CD4-positive, alpha-beta memory T cell (primary cell): ENCODE data around the gene LDLRAD4. TPM values are rescaled to one million over a fixed set of nuclear protein-coding genes. Genes with fewer than 3 reads are reported as not detected.

ENCODE experiments used
- CTCF ChIA-PET: fragments of 350-600 bp; sonication (Branson Sonifier 250); formaldehyde crosslinking; loops from one replicate; lab custom pipeline; 2021; ENCODE audit warnings: inconsistent platforms; ENCODE audit not compliant: partially characterized antibody; lab: Charles Lee
- POLR2A ChIA-PET: fragments of 350-600 bp; sonication (Branson Sonifier 250); formaldehyde crosslinking; loops from one replicate; lab custom pipeline; 2021; ENCODE audit not compliant: partially characterized antibody; lab: Charles Lee
- DNase-seq, 5 donors: peaks; one replicate each; pipeline versions ENCODE4 v3.0.0 to v3.0.0-alpha.2; 2020 to 2022; ENCODE audit warnings: mixed read lengths in 1 of 5
- H3K27ac ChIP-seq: one replicate; pipeline ENCODE4 v1.7.0; 2013; ENCODE audit warnings: low read depth, low read length
- H3K27me3 ChIP-seq: 2 replicates; pipeline ENCODE4 v1.7.0; 2013; ENCODE audit warnings: mild to moderate bottlenecking, low read length, moderate library complexity; ENCODE audit not compliant: insufficient read depth
- H3K36me3 ChIP-seq: 2 replicates; pipeline ENCODE4 v1.7.0; 2013; ENCODE audit warnings: mild to moderate bottlenecking, low read length, moderate library complexity; ENCODE audit not compliant: insufficient read depth
- H3K4me1 ChIP-seq: 2 replicates; pipeline ENCODE4 v1.7.0; 2013; ENCODE audit warnings: mild to moderate bottlenecking, low read length, moderate library complexity; ENCODE audit not compliant: insufficient read depth
- H3K4me3 ChIP-seq, 2 donors: one replicate each; pipeline ENCODE4 v1.7.0; 2013; ENCODE audit warnings: low read length in 2 of 2, mild to moderate bottlenecking in 1 of 2
- H3K9me3 ChIP-seq, 2 donors: one replicate each; pipeline ENCODE4 v1.7.0; 2013; ENCODE audit warnings: low read length in 2 of 2, control low read depth in 1 of 2; ENCODE audit not compliant: control insufficient read depth in 1 of 2
- H3K27ac Mint-ChIP-seq, 7 donors: one replicate each; pipeline ENCODE4 v1.8.0; 2020 to 2021; ENCODE audit warnings: mixed read lengths in 7 of 7, mild to moderate bottlenecking in 6 of 7, inconsistent platforms in 3 of 7, moderate library complexity in 3 of 7
- H3K27me3 Mint-ChIP-seq, 2 donors: one replicate each; pipeline ENCODE4 v1.8.0; 2020 to 2021; ENCODE audit warnings: mixed read lengths in 2 of 2
- H3K36me3 Mint-ChIP-seq, 2 donors: one replicate each; pipeline ENCODE4 v1.8.0; 2020 to 2021; ENCODE audit warnings: mixed read lengths in 2 of 2, inconsistent platforms in 1 of 2, mild to moderate bottlenecking in 1 of 2
- H3K4me1 Mint-ChIP-seq, 4 donors: one replicate each; pipeline ENCODE4 v1.8.0; 2020 to 2021; ENCODE audit warnings: mixed read lengths in 4 of 4, mild to moderate bottlenecking in 1 of 4
- H3K4me3 Mint-ChIP-seq, 8 donors: one replicate each; pipeline ENCODE4 v1.8.0; 2020 to 2021; ENCODE audit warnings: mixed read lengths in 8 of 8, mild to moderate bottlenecking in 7 of 8, moderate library complexity in 6 of 8, inconsistent platforms in 3 of 8
- H3K9me3 Mint-ChIP-seq, 8 donors: one replicate each; pipeline ENCODE4 v1.8.0; 2020 to 2021; ENCODE audit warnings: mixed read lengths in 8 of 8, mild to moderate bottlenecking in 5 of 8, inconsistent platforms in 3 of 8, moderate library complexity in 1 of 8
- intact Hi-C: fragments of 100-400 bp; cut with micrococcal nuclease; formaldehyde crosslinking; loops from one replicate; pipeline ENCODE4 v1.15.1; 2023
- polyA plus RNA-seq, 2 donors: library from polyadenylated mRNA; unstranded; fragments of 300-500 nt; fragmentation: Illumina TruSeq; gene quantifications; one replicate each; pipeline ENCODE4 v1.2.3, GENCODE V29; 2021
- total RNA-seq, 2 experiments: library from RNA; stranded (reverse); gene quantifications; one replicate each; pipeline ENCODE4 v1.2.3, GENCODE V29; 2021

LDLRAD4 gene
- total and polyA plus RNA-seq, 4 experiments from 2014 or later, result 17.4 to 63.0 (median 36.6) TPM

- Histone ChIP-seq H3K4me1 (peaks cover 88% of the 10 kb centered on the region), H3K9me3 (no peaks in the 10 kb centered on the region), H3K27ac (peak overlapping the region; percentile 76), H3K4me3 (peak overlapping the region; percentile 7 to 41), H3K27me3 (no peaks in the 10 kb centered on the region), H3K36me3 (no peaks in the 10 kb centered on the region)
- peak overlapping the region; percentile 90 to 100 (median 99) for H3K27ac Mint-ChIP-seq
- intact Hi-C loops, result loop anchor here (1.0 to 5.0 kb wide), 6 partner anchors 59 to 350 kb away; partner anchors contain the start of genes FAM210A and RNMT
- H3K4me3 Mint-ChIP-seq, result peak overlapping the region; percentile 37 to 91 (median 78)
- CTCF ChIA-PET, result interaction anchor here (1.0 to 4.1 kb wide), 3 partner anchors 60 to 161 kb away, joined by 3 to 26 read pairs (median 4); no protein-coding TSS in a partner anchor
- H3K9me3 Mint-ChIP-seq, result no peaks in the 10 kb centered on the region
- POLR2A ChIA-PET, result interaction anchor here (0.8 to 8.6 kb wide), 11 partner anchors 11 to 235 kb away, joined by 3 to 97 read pairs (median 8); partner anchors contain the start of gene LDLRAD4
- no peaks in the 10 kb centered on the region for H3K27me3 Mint-ChIP-seq
- DNase-seq, result peak in 4 of 5 donors; percentile 24 to 68 (median 46)
- H3K4me1 Mint-ChIP-seq, result peaks cover 54 to 84% (median 72%) of the 10 kb centered on the region in 4 donors
- H3K36me3 Mint-ChIP-seq, result peaks cover 0 to 5% of the 10 kb centered on the region in 2 donors
Measured at GRCh38 chr18:13377496-13377895, 158.9 kb downstream of the LDLRAD4 start.

DNA sequence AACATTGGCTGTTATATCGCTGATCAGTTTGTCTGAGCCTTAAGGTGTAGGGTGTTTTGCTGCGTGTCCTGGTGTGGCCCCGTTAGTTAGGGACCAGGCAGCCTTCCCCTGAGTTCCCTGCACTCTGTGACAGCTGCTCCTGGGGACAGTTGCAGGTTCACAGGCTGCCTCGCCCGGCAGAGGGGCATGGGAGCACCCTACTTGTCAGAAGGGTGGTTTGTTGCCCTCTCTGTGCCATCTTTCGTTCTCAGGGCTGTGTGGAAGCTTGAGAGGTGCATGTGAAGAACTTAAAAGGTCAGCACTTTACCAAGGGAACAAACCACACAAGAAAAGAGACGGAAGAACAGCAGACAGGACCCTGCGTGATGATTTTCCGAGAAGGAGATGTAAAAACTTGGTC lies 159.6 kb downstream of the LDLRAD4 start:
- CTCF ChIA-PET, result interaction anchor here (1.8 to 4.1 kb wide), 2 partner anchors 86 to 162 kb away, joined by 4 to 26 read pairs; no protein-coding TSS in a partner anchor
- intact Hi-C loops, result loop anchor here (5.0 kb wide), 4 partner anchors 89 to 349 kb away; partner anchors contain the start of genes FAM210A and RNMT
- H3K27ac ChIP-seq, result peak overlapping the region; percentile 76

GRCh38 chr18:13379062-13379865 lies 160.7 kb downstream of the LDLRAD4 start:
- Histone ChIP-seq H3K4me3 (no peak overlapping the region), H3K36me3 (no peaks in the 10 kb centered on the region), H3K9me3 (no peaks in the 10 kb centered on the region), H3K27ac (peak overlapping the region; percentile 76), H3K27me3 (no peaks in the 10 kb centered on the region), H3K4me1 (peaks cover 93% of the 10 kb centered on the region)
- Mint-ChIP-seq H3K36me3 (peaks cover 0 to 6% of the 10 kb centered on the region in 2 donors), H3K9me3 (no peaks in the 10 kb centered on the region), H3K27me3 (no peaks in the 10 kb centered on the region), H3K4me1 (peaks cover 62 to 91% (median 79%) of the 10 kb centered on the region in 4 donors), H3K4me3 (peak overlapping the region in 6 of 8 donors; percentile 20 to 91 (median 82)), H3K27ac (peak overlapping the region; percentile 90 to 100 (median 99))
- ChIA-PET POLR2A (interaction anchor here (0.9 to 8.6 kb wide), 2 partner anchors 12 to 104 kb away, joined by 4 to 97 read pairs; no protein-coding TSS in a partner anchor), CTCF (interaction anchor here (1.0 to 1.7 kb wide), 3 partner anchors 102 to 233 kb away, joined by 3 to 6 read pairs (median 3); no protein-coding TSS in a partner anchor)
- no peak for DNase-seq
- intact Hi-C loops, result loop anchor here (5.0 kb wide), 4 partner anchors 88 to 348 kb away; partner anchors contain the start of genes FAM210A and RNMT

More for the DNA sequence above, 159.6 kb downstream of the LDLRAD4 start:
- Mint-ChIP-seq H3K27me3 (no peaks in the 10 kb centered on the region), H3K27ac (peak overlapping the region; percentile 90 to 100 (median 99)), H3K9me3 (no peaks in the 10 kb centered on the region), H3K36me3 (peaks cover 0 to 6% of the 10 kb centered on the region in 2 donors), H3K4me3 (peak overlapping the region; percentile 37 to 91 (median 78)), H3K4me1 (peaks cover 60 to 85% (median 73%) of the 10 kb centered on the region in 4 donors)
- DNase-seq, result peak in 2 of 5 donors; percentile 18
- POLR2A ChIA-PET, result interaction anchor here (1.3 to 8.6 kb wide), 6 partner anchors 57 to 235 kb away, joined by 3 to 97 read pairs (median 19); partner anchors contain the start of gene LDLRAD4
- Histone ChIP-seq H3K36me3 (no peaks in the 10 kb centered on the region), H3K27me3 (no peaks in the 10 kb centered on the region), H3K9me3 (no peaks in the 10 kb centered on the region), H3K4me3 (peak overlapping the region; percentile 7 to 16), H3K4me1 (peaks cover 87% of the 10 kb centered on the region)

- CTCF ChIA-PET, result interaction anchor here (0.9 to 2.2 kb wide), 5 partner anchors 103 to 232 kb away, joined by 3 to 12 read pairs (median 3); no protein-coding TSS in a partner anchor
- H3K27ac ChIP-seq, result peak overlapping the region; percentile 6
- no peaks in the 10 kb centered on the region for H3K27me3 ChIP-seq
- Mint-ChIP-seq H3K27ac (peak overlapping the region; percentile 98 to 100 (median 99)), H3K27me3 (no peaks in the 10 kb centered on the region), H3K4me3 (peak overlapping the region in 7 of 8 donors; percentile 6 to 79 (median 55)), H3K36me3 (peaks cover 0 to 6% of the 10 kb centered on the region in 2 donors), H3K4me1 (peaks cover 66 to 91% (median 84%) of the 10 kb centered on the region in 4 donors), H3K9me3 (no peaks in the 10 kb centered on the region)
- no peaks in the 10 kb centered on the region for H3K36me3 ChIP-seq
- POLR2A ChIA-PET, result interaction anchor here (0.9 to 8.6 kb wide), 3 partner anchors 11 to 164 kb away, joined by 4 to 97 read pairs (median 5); no protein-coding TSS in a partner anchor
- H3K4me3 ChIP-seq, result no peak overlapping the region
- H3K9me3 ChIP-seq, result no peaks in the 10 kb centered on the region
- intact Hi-C loops, result loop anchor here (5.0 kb wide), 5 partner anchors 87 to 347 kb away; partner anchors contain the start of genes FAM210A and RNMT
- no peak for DNase-seq
- peaks cover 87% of the 10 kb centered on the region for H3K4me1 ChIP-seq
Measured at GRCh38 chr18:13379930-13380690, 161.6 kb downstream of the LDLRAD4 start.

DNA sequence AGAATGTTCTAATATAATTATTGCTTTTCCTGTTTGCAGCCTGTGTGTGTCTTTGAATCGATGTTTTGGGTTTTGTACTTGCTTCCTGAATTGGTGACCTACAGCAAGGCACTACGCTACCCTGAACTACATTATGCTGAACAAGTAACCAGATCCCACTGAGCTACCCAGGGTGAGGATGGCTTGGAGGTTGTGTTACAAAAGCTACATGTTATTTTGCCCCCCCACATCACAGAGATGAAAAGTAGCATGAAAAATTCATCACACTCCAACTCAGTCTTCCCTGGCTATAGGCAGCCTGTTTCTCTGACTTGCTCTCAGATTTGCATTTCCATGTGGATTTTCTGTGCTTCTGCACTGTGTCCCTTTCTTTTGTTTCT lies 162.1 kb downstream of the LDLRAD4 start:
- no peaks in the 10 kb centered on the region for H3K36me3 ChIP-seq
- H3K27me3 ChIP-seq, result no peaks in the 10 kb centered on the region
- CTCF ChIA-PET, result interaction anchor here (0.9 to 2.2 kb wide), 3 partner anchors 104 to 225 kb away, joined by 3 to 12 read pairs (median 3); no protein-coding TSS in a partner anchor
- intact Hi-C loops, result loop anchor here (5.0 kb wide), 1 partner anchor 243 kb away; no protein-coding TSS in a partner anchor
- POLR2A ChIA-PET, result interaction anchor here (1.3 to 2.5 kb wide), 5 partner anchors 82 to 164 kb away, joined by 3 to 7 read pairs (median 5); partner anchors contain the start of gene LDLRAD4
- H3K9me3 Mint-ChIP-seq, result no peaks in the 10 kb centered on the region
- no peak overlapping the region for H3K27ac ChIP-seq
- H3K4me3 Mint-ChIP-seq, result peak overlapping the region in 7 of 8 donors; percentile 11 to 79 (median 55)
- peaks cover 62 to 89% (median 82%) of the 10 kb centered on the region in 4 donors for H3K4me1 Mint-ChIP-seq
- H3K4me3 ChIP-seq, result no peak overlapping the region
- no peaks in the 10 kb centered on the region for H3K9me3 ChIP-seq
- peak overlapping the region; percentile 98 to 100 (median 99) for H3K27ac Mint-ChIP-seq
- peaks cover 0 to 6% of the 10 kb centered on the region in 2 donors for H3K36me3 Mint-ChIP-seq
- no peaks in the 10 kb centered on the region for H3K27me3 Mint-ChIP-seq
- peak in 1 of 5 donors; percentile 11 for DNase-seq
- peaks cover 81% of the 10 kb centered on the region for H3K4me1 ChIP-seq

DNA sequence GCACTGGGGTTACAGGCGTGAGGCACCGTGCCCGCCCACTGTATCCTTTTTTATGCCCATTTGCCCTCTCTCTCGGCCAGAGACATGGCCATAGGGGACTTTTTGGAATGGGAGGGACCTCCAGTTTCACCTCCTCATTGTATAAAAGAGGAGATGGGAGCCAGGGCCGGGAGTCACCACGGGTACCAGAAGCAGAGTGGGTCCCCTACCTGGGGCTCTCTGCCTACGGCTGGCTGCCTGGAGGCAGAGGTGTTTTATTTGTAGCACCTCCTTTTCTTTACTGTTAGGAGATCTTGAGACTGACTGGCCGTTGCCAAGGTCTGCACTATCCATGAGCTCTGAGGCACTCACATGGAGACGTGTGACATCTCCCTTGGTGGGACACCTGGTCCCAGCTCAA lies 162.8 kb downstream of the LDLRAD4 start:
- Mint-ChIP-seq H3K27me3 (no peaks in the 10 kb centered on the region), H3K27ac (peak overlapping the region; percentile 98 to 100 (median 99)), H3K9me3 (no peaks in the 10 kb centered on the region), H3K4me1 (peaks cover 56 to 82% (median 76%) of the 10 kb centered on the region in 4 donors), H3K36me3 (peaks cover 0 to 6% of the 10 kb centered on the region in 2 donors), H3K4me3 (peak overlapping the region; percentile 83 to 97 (median 90))
- peak overlapping the region in 1 of 2 donors; percentile 63 for H3K4me3 ChIP-seq
- H3K36me3 ChIP-seq, result no peaks in the 10 kb centered on the region
- no peaks in the 10 kb centered on the region for H3K27me3 ChIP-seq
- no peak for DNase-seq
- ChIA-PET POLR2A (interaction anchor here (1.0 to 2.5 kb wide), 10 partner anchors 55 to 244 kb away, joined by 3 to 7 read pairs (median 4); partner anchors contain the start of gene LDLRAD4), CTCF (interaction anchor here (0.9 to 2.2 kb wide), 3 partner anchors 9 to 225 kb away, joined by 3 to 12 read pairs (median 3); no protein-coding TSS in a partner anchor)
- intact Hi-C loops, result loop anchor here (5.0 kb wide), 1 partner anchor 244 kb away; no protein-coding TSS in a partner anchor
- H3K9me3 ChIP-seq, result no peaks in the 10 kb centered on the region
- peaks cover 75% of the 10 kb centered on the region for H3K4me1 ChIP-seq
- peak overlapping the region; percentile 89 for H3K27ac ChIP-seq
